Body of pancreas (tissue), 4 donors: Measurements from ENCODE around the gene B3GLCT. TPM values are rescaled to one million over a fixed set of nuclear protein-coding genes. Genes with fewer than 3 reads are reported as not detected.

Source experiments
- ATAC-seq: fragments of 150-250 bp; one replicate; pipeline ENCODE4 v1.9.1; 2016
- DNase-seq, 4 donors: peaks; one replicate each; pipeline ENCODE4 v3.0.0-alpha.2; 2019
- H3K27ac ChIP-seq, 4 donors: fragments of 200-600 bp; sonication (generic); 1 replicate in 3 of 4; 2 replicates in 1 of 4; pipeline versions ENCODE4 v1.5.1 to v1.6.1; 2016 to 2019; ENCODE audit warnings: mild to moderate bottlenecking in 1 of 4, mixed read lengths in 1 of 4, moderate library complexity in 1 of 4
- H3K27me3 ChIP-seq, 2 donors: fragments of 200-600 bp; sonication (generic); one replicate each; pipeline ENCODE4 v1.6.0; 2016; ENCODE audit warnings: mild to moderate bottlenecking in 1 of 2
- H3K36me3 ChIP-seq, 2 donors: fragments of 200-600 bp; sonication (generic); replicated peaks in 1 of 2; 2 replicates each; pipeline ENCODE4 v1.5.1; 2016; ENCODE audit warnings: low read depth in 2 of 2; ENCODE audit not compliant: insufficient read depth in 1 of 2
- H3K4me1 ChIP-seq: fragments of 200-600 bp; sonication (generic); one replicate; pipeline ENCODE4 v1.6.0; 2016
- H3K4me3 ChIP-seq, 2 donors: fragments of 200-600 bp; sonication (generic); 1 replicate in 1 of 2; 2 replicates in 1 of 2; pipeline ENCODE4 v1.5.1; 2016 to 2019
- H3K9me3 ChIP-seq, 3 donors: fragments of 200-600 bp; sonication (generic); 1 replicate in 2 of 3; 2 replicates in 1 of 3; pipeline ENCODE4 v1.5.1; 2016
- CTCF ChIP-seq, 7 experiments: fragments of 450-650 bp in 4 of 7; fragments of 200-600 bp in 3 of 7; sonication (generic) in 3 of 7; IDR thresholded peaks; one replicate each; pipeline ENCODE4 v1.5.1; 2016 to 2019; ENCODE audit warnings: antibody characterized with exemption in 7 of 7
- POLR2A ChIP-seq, 3 donors: fragments of 450-650 bp; IDR thresholded peaks; one replicate each; pipeline ENCODE4 v1.6.1; 2016; ENCODE audit warnings: antibody characterized with exemption in 3 of 3, mild to moderate bottlenecking in 2 of 3
- WGBS, 2 donors: methylation state at CpG; one replicate each; pipeline ENCODE4 v1.1.5; 2017; 5-methylcytosine and 5-hydroxymethylcytosine counted together
- intact Hi-C: fragments of 100-400 bp; cut with DNase I; formaldehyde crosslinking; loops from one replicate; pipeline ENCODE4 v1.15.1; 2023
- total RNA-seq, 2 donors: library from RNA; depleted of rRNA; stranded (reverse); fragments of >200 nt; gene quantifications; one replicate each; pipeline ENCODE4 v1.1.0, GENCODE V29; 2016

Gene B3GLCT
- total RNA-seq, 2 donors from 2014 or later = 2.0 to 5.2 TPM

GRCh38 chr13:31369213-31369612 lies 169.4 kb downstream of the B3GLCT start:
- Histone ChIP-seq H3K4me1 (no peaks in the 10 kb centered on the region), H3K4me3 (no peak overlapping the region), H3K9me3 (peaks cover 0 to 19% (median 0%) of the 10 kb centered on the region in 3 donors), H3K27ac (no peak overlapping the region), H3K27me3 (no peaks in the 10 kb centered on the region), H3K36me3 (no peaks in the 10 kb centered on the region)
- DNase-seq (no peak), ATAC-seq (no peak)
- TF ChIP-seq CTCF (IDR thresholded peaks at IDR 0.05) (no peak), POLR2A (IDR thresholded peaks at IDR 0.05) (no peak)
- intact Hi-C loops = no loop called here

- Histone ChIP-seq H3K27ac (no peak overlapping the region), H3K9me3 (no peaks in the 10 kb centered on the region), H3K4me1 (no peaks in the 10 kb centered on the region), H3K36me3 (no peaks in the 10 kb centered on the region), H3K27me3 (no peaks in the 10 kb centered on the region), H3K4me3 (no peak overlapping the region)
- ATAC-seq = no peak
- intact Hi-C loops = no loop called here
- TF ChIP-seq CTCF (IDR thresholded peaks at IDR 0.05) (no peak), POLR2A (IDR thresholded peaks at IDR 0.05) (no peak)
- WGBS, 2 donors = 78 to 85% methylated on average over 4 of the region's 4 CpGs
- DNase-seq = no peak
Observed at GRCh38 chr13:31372454-31372853, 172.7 kb downstream of the B3GLCT start.

- Histone ChIP-seq H3K4me3 (no peak overlapping the region), H3K4me1 (no peaks in the 10 kb centered on the region), H3K36me3 (no peaks in the 10 kb centered on the region), H3K27ac (no peak overlapping the region), H3K9me3 (no peaks in the 10 kb centered on the region), H3K27me3 (no peaks in the 10 kb centered on the region)
- WGBS, 2 donors = 19 to 21% methylated on average over 3 of the region's 3 CpGs
- DNase-seq (no peak), ATAC-seq (no peak)
- no peak for TF ChIP-seq POLR2A (IDR thresholded peaks at IDR 0.05)
- no peak for TF ChIP-seq CTCF (IDR thresholded peaks at IDR 0.05)
- intact Hi-C loops = no loop called here
Observed at GRCh38 chr13:31374682-31375081, 174.9 kb downstream of the B3GLCT start.

GRCh38 chr13:31377946-31378345 lies 178.2 kb downstream of the B3GLCT start:
- intact Hi-C loops = no loop called here
- Histone ChIP-seq H3K4me3 (no peak overlapping the region), H3K27ac (no peak overlapping the region), H3K4me1 (no peaks in the 10 kb centered on the region), H3K27me3 (no peaks in the 10 kb centered on the region), H3K36me3 (no peaks in the 10 kb centered on the region), H3K9me3 (no peaks in the 10 kb centered on the region)
- DNase-seq (no peak), ATAC-seq (no peak)
- WGBS, 2 donors = 14 to 17% methylated on average over 2 of the region's 2 CpGs
- TF ChIP-seq POLR2A (IDR thresholded peaks at IDR 0.05) (no peak), CTCF (IDR thresholded peaks at IDR 0.05) (no peak)

- Histone ChIP-seq H3K4me3 (no peak overlapping the region), H3K9me3 (no peaks in the 10 kb centered on the region), H3K36me3 (no peaks in the 10 kb centered on the region), H3K27me3 (no peaks in the 10 kb centered on the region), H3K4me1 (no peaks in the 10 kb centered on the region), H3K27ac (no peak overlapping the region)
- DNase-seq (no peak), ATAC-seq (no peak)
- 34 to 39% methylated on average over 4 of the region's 4 CpGs for WGBS, 2 donors
- TF ChIP-seq CTCF (IDR thresholded peaks at IDR 0.05) = no peak
- no peak for TF ChIP-seq POLR2A (IDR thresholded peaks at IDR 0.05)
- intact Hi-C loops = no loop called here
Observed at GRCh38 chr13:31380715-31381114, 180.9 kb downstream of the B3GLCT start.

Other genes with a start within 250 kb of the B3GLCT start
- gene HSPH1, start 38.1 kb upstream of the B3GLCT start, total RNA-seq = 10 to 100 TPM; 20.5 to 28.0 TPM